Retinal pigment epithelial cell (primary cell): ENCODE data around the gene ZNF683.
"Not testable (repeated sequence)": the region's sequence is repeated elsewhere in the genome, so short reads cannot be mapped to it uniquely, and the experiment has no call there.

Experiments
- DNase-seq: peaks from one replicate; pipeline ENCODE4 v3.0.0-alpha.2; 2010; ENCODE audit warnings: low read depth
- H3K4me3 ChIP-seq: 2 replicates; pipeline ENCODE4 v1.5.1; 2011; ENCODE audit warnings: mild to moderate bottlenecking, low read length, control low read depth, moderate library complexity
- TF ChIP-seq, protein P1 (sequence below): conservative IDR thresholded peaks from 2 replicates; pipeline ENCODE4 v1.5.1; 2011; ENCODE audit warnings: low read depth, low read length, control low read depth, inconsistent platforms

Gene ZNF683

DNA sequence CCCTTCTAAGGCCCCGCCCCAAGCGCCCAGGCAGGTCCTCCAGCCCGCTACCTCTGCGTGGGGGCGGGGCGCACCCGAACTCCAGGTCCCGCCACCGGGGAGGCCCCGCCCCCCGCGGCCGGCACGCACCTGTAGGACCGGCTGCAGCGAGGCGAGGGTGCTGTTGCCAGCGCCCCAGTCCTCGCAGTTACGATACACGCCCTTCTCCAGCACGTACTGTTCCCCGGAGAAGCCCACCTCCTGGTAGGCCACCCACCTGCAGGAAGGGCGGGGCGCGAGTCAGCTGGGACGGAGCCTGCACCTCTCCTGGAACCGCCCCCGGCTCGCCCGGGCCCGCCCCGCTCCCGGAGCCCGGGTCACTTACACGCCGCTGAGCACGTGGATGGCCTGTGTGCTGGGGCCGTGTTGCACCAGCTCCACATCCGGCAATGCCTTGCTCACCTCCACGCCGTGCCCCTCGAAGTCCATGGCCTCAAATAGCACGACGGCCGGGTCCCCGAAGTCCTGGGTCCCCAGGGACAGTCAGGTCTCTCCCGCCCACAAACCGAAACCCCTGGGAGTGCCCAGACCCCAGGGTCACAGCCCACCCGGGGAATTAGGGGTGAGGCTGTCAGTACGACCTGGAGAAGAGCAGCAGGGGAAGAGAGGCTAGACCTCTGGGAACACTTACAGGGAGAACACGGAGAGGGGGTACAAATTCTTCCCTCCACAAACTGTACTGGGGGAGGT is 35.9 kb downstream of the ZNF683 start:
- DNase-seq, result no peak
- TF ChIP-seq, protein P1, sequence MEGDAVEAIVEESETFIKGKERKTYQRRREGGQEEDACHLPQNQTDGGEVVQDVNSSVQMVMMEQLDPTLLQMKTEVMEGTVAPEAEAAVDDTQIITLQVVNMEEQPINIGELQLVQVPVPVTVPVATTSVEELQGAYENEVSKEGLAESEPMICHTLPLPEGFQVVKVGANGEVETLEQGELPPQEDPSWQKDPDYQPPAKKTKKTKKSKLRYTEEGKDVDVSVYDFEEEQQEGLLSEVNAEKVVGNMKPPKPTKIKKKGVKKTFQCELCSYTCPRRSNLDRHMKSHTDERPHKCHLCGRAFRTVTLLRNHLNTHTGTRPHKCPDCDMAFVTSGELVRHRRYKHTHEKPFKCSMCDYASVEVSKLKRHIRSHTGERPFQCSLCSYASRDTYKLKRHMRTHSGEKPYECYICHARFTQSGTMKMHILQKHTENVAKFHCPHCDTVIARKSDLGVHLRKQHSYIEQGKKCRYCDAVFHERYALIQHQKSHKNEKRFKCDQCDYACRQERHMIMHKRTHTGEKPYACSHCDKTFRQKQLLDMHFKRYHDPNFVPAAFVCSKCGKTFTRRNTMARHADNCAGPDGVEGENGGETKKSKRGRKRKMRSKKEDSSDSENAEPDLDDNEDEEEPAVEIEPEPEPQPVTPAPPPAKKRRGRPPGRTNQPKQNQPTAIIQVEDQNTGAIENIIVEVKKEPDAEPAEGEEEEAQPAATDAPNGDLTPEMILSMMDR, result no peak
- peak overlapping the region; percentile 67 for H3K4me3 ChIP-seq

DNA sequence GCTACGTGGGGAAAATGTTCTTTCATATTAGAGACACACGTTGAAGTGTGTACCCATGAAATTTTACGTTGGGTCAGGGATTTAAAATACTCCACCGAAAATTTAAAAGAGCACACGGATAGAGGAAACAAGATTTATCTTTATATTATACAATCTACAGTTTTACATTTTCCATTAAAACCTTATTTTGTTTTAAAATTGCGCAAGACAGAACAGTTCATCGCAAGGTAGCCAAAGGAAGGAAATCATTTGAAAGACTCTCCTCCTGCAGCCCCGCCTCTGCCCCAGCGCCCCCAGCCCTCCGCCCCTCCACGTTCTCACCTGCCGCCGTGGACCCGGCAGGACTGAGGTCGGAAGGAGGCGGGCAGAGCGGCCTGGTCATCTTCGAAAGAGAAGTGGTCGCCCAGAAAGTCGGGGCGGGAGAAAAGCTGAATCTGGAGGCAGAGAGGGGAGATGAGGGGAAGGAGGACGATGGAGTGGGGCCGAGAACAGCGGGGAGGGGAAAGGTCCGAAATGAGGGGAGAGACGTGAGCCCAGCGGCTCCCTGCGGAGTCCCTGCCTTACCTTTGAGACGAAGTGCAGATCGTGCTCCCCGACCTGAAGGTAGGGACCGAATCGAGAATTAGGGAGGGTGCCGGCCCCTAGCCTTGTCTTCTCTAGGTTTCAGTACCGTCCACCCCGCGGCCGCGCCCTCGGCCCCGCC is 36.6 kb downstream of the ZNF683 start:
- no peak for DNase-seq
- TF ChIP-seq, protein P1, result no peak
- peak overlapping the region; percentile 67 for H3K4me3 ChIP-seq

DNA sequence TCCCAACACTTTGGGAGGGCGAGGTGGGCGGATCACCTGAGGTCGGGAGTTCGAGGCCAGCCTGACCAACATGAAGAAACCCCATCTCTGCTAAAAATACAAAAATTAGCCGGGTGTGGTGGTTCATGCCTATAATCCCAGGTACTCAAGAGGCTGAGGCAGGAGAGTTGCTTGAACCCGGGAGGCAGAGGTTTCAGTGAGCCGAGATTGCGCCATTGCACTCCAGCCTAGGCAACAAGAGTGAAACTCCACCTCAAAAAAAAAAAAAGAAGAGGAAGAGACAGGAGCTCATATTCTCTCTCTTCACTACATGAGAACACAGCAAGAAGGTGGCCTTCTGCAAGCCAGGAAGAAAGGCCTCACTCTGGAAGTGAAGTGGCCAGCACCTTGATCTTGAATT is 39.2 kb downstream of the ZNF683 start:
- DNase-seq, result not testable (repeated sequence)

DNA sequence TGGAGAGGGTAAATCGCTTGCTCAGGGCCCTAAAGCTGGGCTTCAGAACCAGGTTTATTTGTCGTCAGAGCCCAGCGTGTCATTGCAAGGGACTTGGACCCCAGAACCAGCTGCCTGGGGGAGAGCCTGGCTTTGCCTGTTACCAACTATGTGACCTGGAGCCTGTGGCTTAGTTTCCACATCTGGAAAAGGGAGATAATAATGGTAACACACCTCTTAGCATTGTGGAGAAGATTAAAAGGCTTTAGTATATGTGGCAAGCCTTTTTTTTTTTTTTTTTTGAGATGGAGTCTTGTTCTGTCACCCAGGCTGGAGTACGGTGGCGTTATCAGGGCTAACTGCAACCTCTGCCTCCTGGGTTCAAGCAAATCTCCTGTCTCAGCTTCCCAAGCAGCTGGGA is 42.3 kb downstream of the ZNF683 start:
- TF ChIP-seq, protein P1, result no peak
- no peak for DNase-seq

More for the DNA sequence above, 39.2 kb downstream of the ZNF683 start:
- not testable (repeated sequence) for H3K4me3 ChIP-seq

DNA sequence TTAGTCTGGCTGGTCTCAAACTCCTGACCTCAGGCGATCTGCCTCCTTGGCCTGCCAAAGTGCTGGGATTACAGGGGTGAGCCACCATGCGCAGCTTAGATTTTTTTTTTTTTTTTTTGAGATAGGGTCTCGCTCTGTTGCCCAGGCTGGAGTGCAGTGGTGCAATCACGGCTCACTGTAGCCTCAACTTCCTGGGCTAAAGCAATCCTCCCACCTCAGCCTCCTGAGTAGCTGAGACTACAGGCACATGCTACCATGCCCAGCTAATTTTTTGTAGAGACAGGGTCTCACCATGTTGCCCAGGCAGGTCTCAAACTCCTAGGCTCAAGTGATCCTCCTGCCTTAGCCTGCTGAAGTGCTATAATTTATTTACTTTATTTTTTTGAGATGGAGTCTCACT is 43.2 kb downstream of the ZNF683 start:
- not testable (repeated sequence) for H3K4me3 ChIP-seq, DNase-seq

More for the DNA sequence above, 42.3 kb downstream of the ZNF683 start:
- H3K4me3 ChIP-seq, result no peak overlapping the region

DNA sequence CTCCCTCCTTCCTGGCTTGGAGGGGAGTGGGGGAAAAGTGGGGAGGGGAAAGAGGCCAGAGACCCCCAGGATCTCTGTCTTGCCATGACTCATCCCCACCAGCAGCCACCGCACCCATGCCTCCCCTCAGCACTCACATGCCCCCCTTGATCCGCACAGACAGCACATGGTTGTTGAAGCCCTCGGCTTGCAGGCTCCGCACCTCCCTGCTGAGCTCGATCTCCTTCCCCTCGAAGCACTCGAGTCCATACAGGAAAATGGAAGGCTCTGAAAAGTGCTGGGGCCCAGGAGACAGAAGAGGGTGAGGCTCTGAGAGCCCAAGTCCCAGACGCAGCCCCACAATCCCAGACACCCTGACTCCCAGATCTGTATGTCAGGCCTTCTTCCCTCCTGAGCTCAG is 44.0 kb downstream of the ZNF683 start:
- no peak for DNase-seq
- TF ChIP-seq, protein P1, result no peak
- H3K4me3 ChIP-seq, result no peak overlapping the region

DNA sequence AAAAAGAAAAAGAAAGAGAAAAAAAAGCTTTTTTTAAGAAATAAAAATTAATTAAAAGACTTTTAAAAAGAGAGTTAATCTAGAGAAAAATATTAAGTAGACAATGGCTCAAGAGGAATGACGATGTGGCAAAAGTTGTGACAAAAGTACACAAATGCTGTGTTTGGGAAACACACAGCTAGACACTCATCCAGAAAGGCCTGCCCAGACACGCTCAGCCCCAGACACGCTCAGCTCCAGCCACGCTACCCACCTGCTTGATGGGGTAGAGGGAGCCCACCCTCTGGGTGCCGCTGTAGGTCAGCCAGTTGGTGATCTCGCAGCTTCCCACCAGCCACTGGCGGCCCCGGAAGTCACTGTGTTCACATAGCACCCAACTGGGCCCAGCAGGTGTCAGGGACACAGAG is 44.6 kb downstream of the ZNF683 start:
- TF ChIP-seq, protein P1, result no peak
- no peak overlapping the region for H3K4me3 ChIP-seq
- DNase-seq, result no peak

DNA sequence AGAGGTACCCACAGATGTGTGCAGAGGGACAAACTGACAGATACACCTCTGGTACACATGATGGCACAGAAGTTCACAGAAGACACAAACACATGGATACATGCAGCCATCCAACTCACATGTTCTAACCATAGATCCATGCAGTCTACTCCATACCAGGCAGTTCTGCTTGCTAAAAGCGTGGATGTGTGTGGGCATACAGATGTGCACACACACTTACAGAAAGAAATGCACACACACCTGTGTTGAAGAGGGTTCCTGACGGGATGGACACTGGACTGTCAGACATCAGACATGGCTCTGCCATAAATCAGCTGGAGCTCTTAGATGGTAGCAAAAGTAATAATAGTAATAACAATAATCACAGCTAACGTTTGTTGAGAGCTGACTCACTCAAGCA is 48.0 kb downstream of the ZNF683 start:
- DNase-seq, result no peak
- TF ChIP-seq, protein P1, result no peak
- H3K4me3 ChIP-seq, result no peak overlapping the region
